ENCODE measurements around the gene CRCP. TPM values are rescaled to one million over a fixed set of nuclear protein-coding genes. Genes with fewer than 3 reads are reported as not detected.
A peak's percentile ranks its signal among the peaks of the same experiment; 100 is the strongest.
"Not testable (repeated sequence)": the region's sequence is repeated elsewhere in the genome, so short reads cannot be mapped to it uniquely, and the experiment has no call there.

The CRCP gene
- total RNA-seq, 1 donor from 2014 or later: 26.8 TPM

DNA sequence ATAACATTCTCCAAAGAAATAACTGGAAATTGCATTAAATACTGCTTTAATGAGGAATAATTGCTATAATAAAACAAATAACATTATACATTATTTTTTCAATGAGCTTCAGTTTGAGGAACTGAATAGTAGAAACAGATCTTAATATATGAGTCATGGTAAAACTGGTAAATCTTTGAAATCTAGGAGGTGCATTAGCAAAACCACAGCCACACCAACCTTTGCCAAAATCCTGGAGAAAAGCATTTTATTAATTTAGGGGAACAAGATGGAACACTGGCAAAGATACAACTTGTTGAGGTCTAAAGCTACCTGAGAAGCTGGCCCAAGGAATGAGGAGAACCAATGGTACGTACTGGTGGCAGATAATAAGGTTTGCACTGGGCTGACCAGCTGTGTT is 44.4 kb upstream of the CRCP start:
- H3K27ac ChIP-seq (ENCODE audit: low read depth, low read length): no peak overlapping the region
- H3K9ac ChIP-seq (ENCODE audit: low read length): no peak overlapping the region
- no peak overlapping the region for H3K4me3 Mint-ChIP-seq (ENCODE audit: unreplicated experiment)
- TF ChIP-seq, protein P1, sequence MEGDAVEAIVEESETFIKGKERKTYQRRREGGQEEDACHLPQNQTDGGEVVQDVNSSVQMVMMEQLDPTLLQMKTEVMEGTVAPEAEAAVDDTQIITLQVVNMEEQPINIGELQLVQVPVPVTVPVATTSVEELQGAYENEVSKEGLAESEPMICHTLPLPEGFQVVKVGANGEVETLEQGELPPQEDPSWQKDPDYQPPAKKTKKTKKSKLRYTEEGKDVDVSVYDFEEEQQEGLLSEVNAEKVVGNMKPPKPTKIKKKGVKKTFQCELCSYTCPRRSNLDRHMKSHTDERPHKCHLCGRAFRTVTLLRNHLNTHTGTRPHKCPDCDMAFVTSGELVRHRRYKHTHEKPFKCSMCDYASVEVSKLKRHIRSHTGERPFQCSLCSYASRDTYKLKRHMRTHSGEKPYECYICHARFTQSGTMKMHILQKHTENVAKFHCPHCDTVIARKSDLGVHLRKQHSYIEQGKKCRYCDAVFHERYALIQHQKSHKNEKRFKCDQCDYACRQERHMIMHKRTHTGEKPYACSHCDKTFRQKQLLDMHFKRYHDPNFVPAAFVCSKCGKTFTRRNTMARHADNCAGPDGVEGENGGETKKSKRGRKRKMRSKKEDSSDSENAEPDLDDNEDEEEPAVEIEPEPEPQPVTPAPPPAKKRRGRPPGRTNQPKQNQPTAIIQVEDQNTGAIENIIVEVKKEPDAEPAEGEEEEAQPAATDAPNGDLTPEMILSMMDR (IDR thresholded peaks at IDR 0.05; ENCODE audit: insufficient read depth, low read depth, low read length): no peak
- no peak for TF ChIP-seq EZH2 (IDR thresholded peaks at IDR 0.05; ENCODE audit: insufficient read depth, low read length)
- H3K4me1 ChIP-seq (ENCODE audit: insufficient read depth, low read length): no peaks in the 10 kb centered on the region
- no peaks in the 10 kb centered on the region for H4K20me1 ChIP-seq (ENCODE audit: insufficient read depth, low read length)
- no peak for FAIRE-seq
- H3K9me3 Mint-ChIP-seq (ENCODE audit: unreplicated experiment): no peaks in the 10 kb centered on the region
- no peaks in the 10 kb centered on the region for H3K36me3 ChIP-seq (ENCODE audit: insufficient read depth, low read length)
- peaks cover 3% of the 10 kb centered on the region for H3K27me3 Mint-ChIP-seq (ENCODE audit: low read depth, unreplicated experiment)
- no peak overlapping the region for H2AFZ ChIP-seq (ENCODE audit: low read depth, low read length)
- no peaks in the 10 kb centered on the region for H3K36me3 Mint-ChIP-seq (ENCODE audit: low read depth, unreplicated experiment)
- H3K27me3 ChIP-seq (ENCODE audit: insufficient read depth, low read length): no peaks in the 10 kb centered on the region
- H3K9me3 ChIP-seq (ENCODE audit: insufficient read depth, low read depth, low read length): no peaks in the 10 kb centered on the region
- peak; percentile 20 for DNase-seq (ENCODE audit: low read depth)
- no peak overlapping the region for H3K4me2 ChIP-seq (ENCODE audit: low read length)
- H3K4me3 ChIP-seq (ENCODE audit: insufficient read depth, low read depth, low read length): no peak overlapping the region
- H3K4me1 Mint-ChIP-seq (ENCODE audit: low read depth, unreplicated experiment): peaks cover 7% of the 10 kb centered on the region
- H3K79me2 ChIP-seq (ENCODE audit: insufficient read depth, low read length): no peaks in the 10 kb centered on the region
- peak overlapping the region; percentile 75 for H3K27ac Mint-ChIP-seq (ENCODE audit: unreplicated experiment)

DNA sequence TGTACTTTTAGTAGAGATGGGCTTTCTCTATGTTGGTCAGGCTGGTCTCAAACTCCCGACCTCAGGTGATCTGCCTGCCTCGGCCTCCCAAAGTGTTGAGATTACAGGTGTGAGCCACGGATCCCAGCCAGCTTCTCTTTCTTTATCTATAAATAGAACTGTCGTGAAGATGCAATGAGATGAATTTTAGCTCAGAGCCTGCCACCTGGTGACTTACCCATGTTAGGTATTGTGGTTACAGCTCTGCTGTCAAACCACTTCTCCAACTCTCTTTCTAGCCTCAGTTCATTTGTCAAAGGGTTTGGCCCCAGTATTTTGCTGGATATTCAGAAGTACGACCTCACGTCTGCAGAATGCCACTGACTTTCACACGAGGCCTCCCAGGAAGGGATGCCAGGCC is 42.4 kb upstream of the CRCP start:
- H3K4me2 ChIP-seq (ENCODE audit: low read length); H3K9ac ChIP-seq (ENCODE audit: low read length); H3K36me3 ChIP-seq (ENCODE audit: insufficient read depth, low read length); H3K9me3 ChIP-seq (ENCODE audit: insufficient read depth, low read depth, low read length); H4K20me1 ChIP-seq (ENCODE audit: insufficient read depth, low read length); H3K4me1 ChIP-seq (ENCODE audit: insufficient read depth, low read length); H3K27me3 ChIP-seq (ENCODE audit: insufficient read depth, low read length); H2AFZ ChIP-seq (ENCODE audit: low read depth, low read length); FAIRE-seq; H3K9me3 Mint-ChIP-seq (ENCODE audit: unreplicated experiment); H3K27ac Mint-ChIP-seq (ENCODE audit: unreplicated experiment); H3K4me3 Mint-ChIP-seq (ENCODE audit: unreplicated experiment); H3K36me3 Mint-ChIP-seq (ENCODE audit: low read depth, unreplicated experiment); H3K27me3 Mint-ChIP-seq (ENCODE audit: low read depth, unreplicated experiment); H3K4me3 ChIP-seq (ENCODE audit: insufficient read depth, low read depth, low read length); H3K27ac ChIP-seq (ENCODE audit: low read depth, low read length); DNase-seq (ENCODE audit: low read depth): not testable (repeated sequence)
- H3K4me1 Mint-ChIP-seq (ENCODE audit: low read depth, unreplicated experiment): peaks cover 15% of the 10 kb centered on the region
- peaks cover 15% of the 10 kb centered on the region for H3K79me2 ChIP-seq (ENCODE audit: insufficient read depth, low read length)

DNA sequence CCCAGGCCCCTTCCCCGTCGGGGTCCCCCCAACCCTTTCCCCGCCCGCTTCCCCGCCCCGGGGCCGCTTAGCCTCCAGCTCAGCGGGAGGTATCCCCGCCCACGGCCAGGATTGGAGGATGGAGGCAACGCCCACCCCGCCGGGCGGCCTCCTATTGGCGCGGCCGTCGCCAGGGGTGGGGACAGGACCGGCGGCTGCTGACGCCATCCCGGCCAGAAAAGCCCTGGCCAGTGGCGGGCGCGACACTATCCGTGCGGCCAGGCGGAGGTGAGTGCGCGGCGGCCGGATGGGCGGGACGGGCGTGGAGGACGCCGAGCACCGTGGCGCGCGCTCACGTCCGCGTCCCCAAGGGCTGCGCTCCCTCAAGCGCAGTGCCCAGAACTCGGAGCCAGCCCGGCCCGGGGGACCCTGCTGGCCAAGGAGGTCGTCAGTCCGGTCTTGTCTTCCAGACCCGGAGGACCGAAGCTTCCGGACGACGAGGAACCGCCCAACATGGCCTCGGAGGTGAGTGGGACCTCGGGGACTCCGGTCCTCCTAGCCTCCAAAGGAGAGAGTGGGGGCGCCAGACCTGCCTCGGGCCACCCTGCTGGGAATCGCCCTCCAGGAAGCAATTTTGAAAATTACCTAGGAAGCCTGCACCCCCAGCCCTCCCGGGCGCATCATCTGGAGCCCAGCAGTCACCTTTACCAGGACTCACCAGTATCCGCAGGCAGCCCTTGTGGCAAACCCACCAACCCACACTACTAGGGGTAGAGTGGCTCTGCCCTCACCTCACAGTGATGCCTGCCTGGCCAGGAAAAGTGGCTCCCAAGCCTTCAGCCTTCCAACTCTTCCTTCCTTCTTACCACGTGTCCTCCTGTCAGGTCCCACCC is 38.8 kb upstream of the CRCP start, which contains the start of gene ASL:
ASL (plus strand) TSS at position 230 of the 872 bp plus-strand sequence; CDS start at position 493, 263 bp downstream.
- Mint-ChIP-seq H3K4me3 (ENCODE audit: unreplicated experiment) (peak within 1 kb of the TSS; percentile 81), H3K27ac (ENCODE audit: unreplicated experiment) (peak within 1 kb of the TSS; percentile 66), H3K9me3 (ENCODE audit: unreplicated experiment) (no peaks in the 10 kb centered on the region), H3K36me3 (ENCODE audit: low read depth, unreplicated experiment) (no peaks in the 10 kb centered on the region), H3K27me3 (ENCODE audit: low read depth, unreplicated experiment) (peaks cover 1% of the 10 kb centered on the region), H3K4me1 (ENCODE audit: low read depth, unreplicated experiment) (peaks cover 15% of the 10 kb centered on the region)
- DNase-seq (ENCODE audit: low read depth) (peak; percentile 75), FAIRE-seq (no peak)
- H3K4me2 ChIP-seq (ENCODE audit: low read length): peak within 1 kb of the TSS; percentile 94
- no peaks in the 10 kb centered on the region for H3K36me3 ChIP-seq (ENCODE audit: insufficient read depth, low read length)
- peak within 1 kb of the TSS; percentile 94 for H2AFZ ChIP-seq (ENCODE audit: low read depth, low read length)
- H3K4me3 ChIP-seq (ENCODE audit: insufficient read depth, low read depth, low read length): peak within 1 kb of the TSS; percentile 88
- peaks cover 2% of the 10 kb centered on the region for H4K20me1 ChIP-seq (ENCODE audit: insufficient read depth, low read length)
- H3K9ac ChIP-seq (ENCODE audit: low read length): peak within 1 kb of the TSS; percentile 85
- peak within 1 kb of the TSS; percentile 49 for H3K27ac ChIP-seq (ENCODE audit: low read depth, low read length)
- H3K4me1 ChIP-seq (ENCODE audit: insufficient read depth, low read length): peaks cover 8% of the 10 kb centered on the region
- H3K9me3 ChIP-seq (ENCODE audit: insufficient read depth, low read depth, low read length): no peaks in the 10 kb centered on the region
- H3K27me3 ChIP-seq (ENCODE audit: insufficient read depth, low read length): no peaks in the 10 kb centered on the region
- H3K79me2 ChIP-seq (ENCODE audit: insufficient read depth, low read length): peaks cover 30% of the 10 kb centered on the region
- TF ChIP-seq EZH2 (IDR thresholded peaks at IDR 0.05; ENCODE audit: insufficient read depth, low read length): no peak
- TF ChIP-seq, protein P1 (IDR thresholded peaks at IDR 0.05; ENCODE audit: insufficient read depth, low read depth, low read length): no peak

Measured in astrocyte (in vitro differentiated cells and primary cell).